T-helper 2 cell treated with Interferon-gamma antibody and Interleukin-4, amounts not matched to agents 100 ng/mL and 5 ng/mL, for 36 hours (primary cell): ENCODE data around the gene TPO. TPM values are rescaled to one million over a fixed set of nuclear protein-coding genes. Genes with fewer than 3 reads are reported as not detected.
"Not testable (repeated sequence)": the region's sequence is repeated elsewhere in the genome, so short reads cannot be mapped to it uniquely, and the experiment has no call there.

Source experiments
- intact Hi-C: fragments of 100-400 bp; cut with micrococcal nuclease; formaldehyde crosslinking; loops from one replicate; pipeline ENCODE4 v1.15.1; 2023
- total RNA-seq: library from RNA; stranded (reverse); gene quantifications from 2 replicates; pipeline ENCODE4 v1.2.3, GENCODE V29; 2022

TPO gene
- total RNA-seq, 1 donor from 2014 or later, result 1.2 TPM

DNA sequence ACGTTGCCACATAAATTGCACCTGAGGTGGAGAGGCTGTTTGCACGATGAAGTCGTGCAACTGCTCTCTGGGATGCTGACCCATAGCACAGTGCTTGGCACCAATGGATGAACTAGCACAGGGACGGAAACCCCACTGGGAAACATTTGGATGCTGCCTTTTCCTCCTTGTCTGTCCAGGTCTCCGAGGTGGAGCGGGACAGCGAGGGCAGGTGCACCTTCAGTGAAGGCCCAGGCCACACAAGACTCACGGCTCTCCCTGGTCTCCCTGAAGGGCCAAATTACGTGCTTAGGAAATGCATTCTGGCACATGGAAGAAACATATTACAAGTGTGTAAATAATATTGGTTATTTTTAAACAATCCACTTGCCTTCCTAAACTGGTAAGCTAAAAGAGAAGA is 70.3 kb downstream of the TPO start:
- intact Hi-C loops, result no loop called here

DNA sequence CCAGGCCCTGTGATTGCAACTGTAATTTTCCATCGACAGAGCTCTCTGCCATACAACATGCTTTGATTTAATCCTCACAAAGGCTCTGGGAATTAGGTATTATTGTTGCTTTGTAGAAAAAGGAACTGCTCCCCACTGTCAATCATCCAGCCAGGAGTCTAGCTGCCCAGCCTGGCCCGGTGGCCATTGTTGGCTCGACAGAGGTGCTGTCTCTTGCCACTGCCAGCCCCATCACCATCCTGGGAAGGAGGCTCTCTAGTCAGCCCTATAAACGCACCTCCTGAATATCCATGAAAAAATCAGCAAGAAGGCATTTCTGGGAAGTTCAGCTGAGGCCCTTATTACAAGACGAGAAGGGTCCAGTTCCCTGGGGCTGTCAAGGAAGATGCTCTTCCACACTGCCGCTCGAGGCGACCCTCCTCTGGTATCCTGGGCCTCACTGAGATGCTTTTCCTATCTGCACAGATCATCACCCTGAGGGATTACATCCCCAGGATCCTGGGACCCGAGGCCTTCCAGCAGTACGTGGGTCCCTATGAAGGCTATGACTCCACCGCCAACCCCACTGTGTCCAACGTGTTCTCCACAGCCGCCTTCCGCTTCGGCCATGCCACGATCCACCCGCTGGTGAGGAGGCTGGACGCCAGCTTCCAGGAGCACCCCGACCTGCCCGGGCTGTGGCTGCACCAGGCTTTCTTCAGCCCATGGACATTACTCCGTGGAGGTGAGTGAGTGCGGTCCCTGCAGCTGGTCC is 71.0 kb downstream of the TPO start:
- intact Hi-C loops, result no loop called here

DNA sequence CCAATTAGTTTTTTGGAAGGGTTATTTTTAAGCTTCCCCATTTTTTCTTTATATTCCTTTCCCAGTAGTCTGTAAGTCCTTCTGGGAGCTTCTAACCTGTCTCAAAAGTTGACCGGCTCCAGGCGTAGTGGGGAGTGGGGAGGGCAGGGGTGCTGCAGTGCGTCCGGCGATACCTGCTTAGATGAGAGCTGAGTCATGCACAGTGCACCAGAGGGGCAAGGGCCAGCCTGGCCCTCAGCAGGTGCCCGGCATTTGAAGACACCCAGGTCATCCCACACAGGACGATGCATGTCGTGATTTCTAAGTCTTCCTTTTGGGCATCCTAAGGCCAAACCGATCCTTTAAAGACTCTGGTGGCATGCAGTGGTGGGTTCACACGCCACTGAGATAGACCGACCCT is 73.4 kb downstream of the TPO start:
- intact Hi-C loops, result no loop called here

DNA sequence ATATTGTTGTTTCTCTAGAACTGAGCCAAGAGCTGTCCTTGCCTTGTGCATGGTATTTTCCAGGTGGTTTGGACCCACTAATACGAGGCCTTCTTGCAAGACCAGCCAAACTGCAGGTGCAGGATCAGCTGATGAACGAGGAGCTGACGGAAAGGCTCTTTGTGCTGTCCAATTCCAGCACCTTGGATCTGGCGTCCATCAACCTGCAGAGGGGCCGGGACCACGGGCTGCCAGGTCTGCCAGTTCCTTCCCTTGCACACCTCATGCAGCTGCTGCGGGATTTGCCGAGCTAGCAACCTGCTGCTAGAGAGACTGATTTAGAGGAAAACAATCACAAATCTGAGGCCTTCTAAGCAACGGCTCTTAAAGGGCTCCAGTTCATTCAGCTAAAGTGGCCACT is 74.5 kb downstream of the TPO start:
- intact Hi-C loops, result no loop called here

DNA sequence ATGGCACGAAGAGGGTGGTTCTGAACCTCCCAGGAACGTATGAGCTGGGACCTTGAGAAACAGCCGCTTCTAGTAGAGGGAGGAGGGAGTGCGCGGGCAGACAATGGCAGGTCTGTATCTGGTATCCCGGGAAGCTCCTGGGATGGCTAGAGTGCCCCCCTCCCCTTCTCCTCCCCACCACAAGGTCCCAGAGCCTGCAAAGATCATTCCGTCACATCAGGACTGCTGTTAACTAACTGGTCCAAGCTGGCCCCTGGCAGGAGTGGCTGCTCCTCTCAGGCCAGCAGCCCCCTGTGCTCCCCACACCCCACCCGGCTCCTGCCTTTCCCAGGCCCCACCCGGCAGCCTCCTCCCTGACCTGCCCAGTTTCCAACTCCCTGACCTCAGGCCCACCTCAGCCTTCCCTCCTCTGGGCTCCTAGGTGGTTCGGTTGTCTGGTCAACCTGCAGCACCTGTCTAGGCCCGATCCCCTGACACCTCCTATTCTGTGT is 75.0 kb downstream of the TPO start:
- intact Hi-C loops, result no loop called here

DNA sequence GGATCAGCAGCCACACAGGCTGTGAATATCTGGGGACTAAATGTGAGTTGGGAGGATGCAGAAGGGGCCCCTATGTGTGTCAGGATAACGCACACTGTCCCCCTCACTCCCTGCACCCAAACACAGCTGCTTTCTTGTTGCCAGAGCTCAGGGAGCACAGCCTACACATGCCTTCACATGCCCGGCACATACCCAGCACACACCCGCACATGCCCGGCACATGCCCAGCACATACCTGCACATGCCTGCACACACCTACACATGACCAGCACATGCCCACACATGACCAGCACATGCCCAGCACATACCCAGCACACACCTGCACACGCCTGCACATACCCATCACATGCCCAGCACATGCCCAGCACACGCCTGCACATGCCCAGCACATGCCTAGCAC is 75.6 kb downstream of the TPO start:
- intact Hi-C loops, result no loop called here

DNA sequence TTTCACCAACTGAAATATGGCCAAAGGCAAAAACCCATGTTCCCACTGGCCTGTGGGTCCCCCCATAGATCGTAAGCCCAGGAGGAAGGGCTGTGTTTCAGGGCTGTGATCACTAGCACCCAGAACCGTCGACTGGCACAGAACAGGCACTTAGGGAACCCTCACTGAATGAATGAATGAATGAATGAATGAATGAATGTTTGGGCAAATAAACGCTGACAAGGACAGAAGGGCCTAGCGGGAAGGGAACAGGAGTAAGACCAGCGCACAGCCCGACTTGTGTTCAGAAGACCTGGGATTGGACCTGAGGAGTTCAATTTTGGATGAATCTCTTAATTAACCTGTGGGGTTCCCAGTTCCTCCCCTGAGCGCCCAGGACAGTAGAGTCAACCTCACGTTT is 76.2 kb downstream of the TPO start:
- intact Hi-C loops, result no loop called here

DNA sequence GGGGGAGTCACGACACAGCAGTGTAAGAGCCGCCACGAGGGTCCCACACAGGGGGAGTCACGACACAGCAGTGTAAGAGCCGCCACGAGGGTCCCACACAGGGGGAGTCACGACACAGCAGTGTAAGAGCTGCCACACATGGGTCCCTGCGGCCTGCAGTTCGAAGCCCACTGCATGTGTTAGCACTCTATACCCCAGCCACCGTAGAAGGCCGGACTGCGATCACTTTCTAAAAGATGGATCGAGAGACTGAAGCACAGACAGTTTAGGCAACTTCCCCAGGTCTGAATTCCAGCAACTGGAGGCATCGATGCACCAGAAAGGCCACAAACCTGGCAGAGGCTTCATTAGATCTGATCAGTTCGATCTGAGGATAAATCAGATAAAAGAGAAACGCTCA is 77.1 kb downstream of the TPO start:
- intact Hi-C loops, result not testable (repeated sequence)

DNA sequence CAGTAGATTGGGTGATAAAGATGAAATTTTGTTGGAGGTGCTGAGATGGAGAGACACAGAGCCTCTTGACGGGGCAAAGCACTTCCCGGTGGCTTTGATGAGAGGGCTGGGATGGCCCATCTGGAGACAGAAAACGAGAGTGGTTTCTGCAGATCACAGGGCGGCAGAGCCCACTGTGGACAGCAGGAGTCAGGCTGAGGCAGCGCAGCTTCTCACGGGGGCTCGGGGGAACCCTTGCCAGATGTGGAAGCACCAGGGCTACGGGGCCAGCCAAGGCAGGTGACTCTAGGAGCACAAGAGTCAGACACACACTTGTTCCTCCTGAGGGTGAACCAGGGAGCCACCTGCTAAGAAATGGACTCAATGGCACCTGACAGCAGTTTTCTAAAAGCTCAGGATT is 78.5 kb downstream of the TPO start:
- intact Hi-C loops, result no loop called here

DNA sequence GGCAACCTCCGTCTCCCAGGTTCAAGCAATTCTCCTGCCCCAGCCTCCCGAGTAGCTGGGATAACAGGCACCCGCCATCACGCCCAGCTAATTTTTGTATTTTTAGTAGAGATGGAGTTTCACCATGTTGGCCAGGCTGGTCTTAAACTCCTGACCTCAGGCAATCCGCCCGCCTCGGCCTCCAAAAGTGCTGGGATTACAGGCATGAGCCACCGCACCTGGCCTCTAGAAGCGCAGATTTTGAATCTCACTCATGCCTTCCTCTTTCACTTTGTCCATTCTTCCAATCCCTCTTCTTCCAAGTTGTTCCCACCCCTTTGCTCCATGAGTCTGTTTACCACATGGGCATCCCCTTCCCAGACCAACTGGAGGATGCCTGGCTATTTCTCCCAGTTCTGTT is 79.0 kb downstream of the TPO start:
- intact Hi-C loops, result not testable (repeated sequence)

DNA sequence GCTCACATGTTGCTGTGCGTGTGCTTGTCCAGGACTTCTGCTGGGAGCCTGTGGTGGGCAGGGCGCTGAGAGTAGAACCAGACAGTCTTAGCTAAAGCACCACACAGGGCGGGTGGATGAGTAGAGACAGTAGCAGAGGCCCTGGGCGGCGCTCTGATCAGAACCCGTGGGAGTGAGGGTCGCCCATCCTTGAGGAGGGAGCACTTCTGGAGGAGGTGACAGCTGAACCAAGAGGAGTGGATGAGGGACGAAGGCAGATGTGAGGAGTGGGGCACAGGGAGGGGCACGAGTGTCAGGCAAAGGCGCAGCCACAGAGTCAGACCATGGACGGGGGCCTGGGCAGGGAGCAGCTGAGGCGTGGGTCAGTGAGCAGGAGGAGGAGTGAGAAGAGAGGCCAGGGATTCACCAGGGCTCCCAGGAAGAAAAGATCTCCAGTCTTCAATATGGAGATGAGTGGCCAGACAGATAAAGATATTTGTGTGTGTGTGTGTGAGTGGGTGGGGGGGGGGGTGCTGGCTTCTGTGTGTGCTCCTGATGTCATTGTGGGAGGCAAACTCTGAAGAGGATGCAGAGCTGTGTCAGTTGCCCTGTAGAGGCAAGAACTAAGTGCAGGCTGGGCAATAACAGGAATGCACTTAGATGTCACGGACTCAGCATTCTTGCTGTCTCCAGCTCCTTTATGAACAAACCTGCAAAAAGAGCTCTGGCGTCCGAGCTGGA is 79.6 kb downstream of the TPO start:
- intact Hi-C loops, result no loop called here

DNA sequence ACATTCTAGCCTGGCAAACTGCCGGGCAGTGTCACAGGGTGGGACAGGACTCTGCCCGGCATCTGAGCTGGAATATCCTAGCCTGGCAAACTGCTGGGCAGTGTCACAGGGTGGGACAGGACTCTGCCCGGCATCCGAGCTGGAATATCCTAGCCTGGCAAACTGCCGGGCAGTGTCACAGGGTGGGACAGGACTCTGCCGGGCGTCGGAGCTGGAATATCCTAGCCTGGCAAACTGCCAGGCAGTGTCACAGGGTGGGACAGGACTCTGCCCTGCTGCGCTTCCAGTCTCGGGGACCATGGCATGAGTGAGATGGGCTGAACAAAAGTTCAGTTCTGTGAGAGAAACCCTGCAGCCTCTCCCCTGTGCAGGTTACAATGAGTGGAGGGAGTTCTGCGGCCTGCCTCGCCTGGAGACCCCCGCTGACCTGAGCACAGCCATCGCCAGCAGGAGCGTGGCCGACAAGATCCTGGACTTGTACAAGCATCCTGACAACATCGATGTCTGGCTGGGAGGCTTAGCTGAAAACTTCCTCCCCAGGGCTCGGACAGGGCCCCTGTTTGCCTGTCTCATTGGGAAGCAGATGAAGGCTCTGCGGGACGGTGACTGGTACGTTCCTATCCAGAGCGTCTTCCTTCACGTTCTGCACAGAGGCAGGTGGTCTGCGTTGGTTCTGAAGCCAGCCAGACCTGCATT is 80.3 kb downstream of the TPO start:
- intact Hi-C loops, result no loop called here

DNA sequence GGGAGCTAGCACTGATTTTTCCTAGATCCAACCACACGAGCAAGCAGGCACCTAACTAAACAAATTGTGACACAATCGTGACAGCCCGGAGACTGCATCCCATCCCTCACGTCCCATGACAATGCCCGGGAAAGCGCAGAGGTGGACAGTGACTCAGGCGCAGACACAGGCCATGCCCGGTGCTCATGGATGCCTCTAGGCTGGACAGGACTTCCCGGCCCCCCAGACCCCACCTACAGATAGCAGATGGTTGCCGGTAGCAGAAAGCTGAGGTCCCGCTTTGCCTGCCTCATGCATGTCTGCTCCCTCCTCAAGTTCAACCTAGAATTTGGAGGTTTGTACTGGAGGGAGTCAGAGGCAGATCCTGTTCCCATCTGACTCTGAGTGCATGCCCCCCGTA is 81.0 kb downstream of the TPO start:
- intact Hi-C loops, result no loop called here

DNA sequence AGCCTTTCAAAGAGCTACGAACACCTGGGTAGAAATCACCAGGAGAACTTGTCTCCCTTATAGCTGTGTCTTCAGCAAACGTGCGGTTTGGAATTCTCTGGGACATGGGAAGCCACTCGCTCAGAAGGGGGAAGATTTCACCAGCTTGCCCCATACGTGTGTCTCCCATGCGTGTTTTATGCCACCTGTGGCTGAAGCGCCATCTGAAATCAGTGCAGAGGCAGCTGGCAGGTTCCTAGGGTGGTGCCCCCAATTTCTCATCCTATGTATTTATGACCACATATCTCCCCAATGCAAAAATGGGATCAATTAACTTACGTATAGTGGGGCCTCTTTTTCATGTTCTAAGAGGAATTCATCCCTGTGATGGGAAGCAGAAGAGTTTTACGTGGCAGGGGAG is 81.6 kb downstream of the TPO start:
- intact Hi-C loops, result no loop called here

DNA sequence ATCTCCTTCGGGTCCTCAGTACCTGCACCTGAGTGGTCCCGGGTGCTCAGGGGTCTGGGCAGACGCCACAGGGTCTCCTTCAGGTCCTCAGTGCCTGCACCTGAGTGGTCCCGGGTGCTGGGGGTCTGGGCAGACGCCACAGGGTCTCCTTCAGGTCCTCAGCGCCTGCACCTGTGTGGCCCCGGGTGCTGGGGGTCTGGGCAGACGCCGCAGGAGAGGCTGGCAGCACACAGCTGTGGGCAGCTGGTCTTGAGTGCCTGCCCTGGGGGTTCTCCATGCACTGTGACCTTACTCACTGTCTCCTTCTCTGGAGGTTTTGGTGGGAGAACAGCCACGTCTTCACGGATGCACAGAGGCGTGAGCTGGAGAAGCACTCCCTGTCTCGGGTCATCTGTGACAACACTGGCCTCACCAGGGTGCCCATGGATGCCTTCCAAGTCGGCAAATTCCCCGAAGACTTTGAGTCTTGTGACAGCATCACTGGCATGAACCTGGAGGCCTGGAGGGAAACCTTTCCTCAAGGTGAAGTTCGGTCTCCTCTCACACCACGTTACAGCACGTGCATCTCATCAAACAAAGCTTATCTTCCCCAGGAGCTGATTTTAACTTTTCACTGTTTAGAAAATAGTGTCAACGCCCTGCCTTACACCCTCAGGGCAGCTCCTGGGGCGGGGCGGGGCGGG is 82.6 kb downstream of the TPO start:
- intact Hi-C loops, result no loop called here

DNA sequence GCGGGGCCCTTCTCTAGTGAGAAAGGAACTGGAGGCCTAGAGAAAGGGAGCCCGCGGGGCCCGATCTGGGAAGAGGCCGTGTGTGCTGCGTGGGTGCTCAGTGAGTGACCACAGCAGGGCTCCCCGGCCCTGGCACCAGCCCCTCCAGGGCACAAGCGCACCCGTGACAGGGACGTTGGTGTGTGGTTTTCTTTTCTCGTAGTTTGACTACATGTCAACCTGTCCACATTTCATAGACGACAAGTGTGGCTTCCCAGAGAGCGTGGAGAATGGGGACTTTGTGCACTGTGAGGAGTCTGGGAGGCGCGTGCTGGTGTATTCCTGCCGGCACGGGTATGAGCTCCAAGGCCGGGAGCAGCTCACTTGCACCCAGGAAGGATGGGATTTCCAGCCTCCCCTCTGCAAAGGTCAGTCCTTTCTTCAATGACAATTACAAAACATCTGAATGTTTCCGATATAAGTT is 83.1 kb downstream of the TPO start:
- intact Hi-C loops, result no loop called here

DNA sequence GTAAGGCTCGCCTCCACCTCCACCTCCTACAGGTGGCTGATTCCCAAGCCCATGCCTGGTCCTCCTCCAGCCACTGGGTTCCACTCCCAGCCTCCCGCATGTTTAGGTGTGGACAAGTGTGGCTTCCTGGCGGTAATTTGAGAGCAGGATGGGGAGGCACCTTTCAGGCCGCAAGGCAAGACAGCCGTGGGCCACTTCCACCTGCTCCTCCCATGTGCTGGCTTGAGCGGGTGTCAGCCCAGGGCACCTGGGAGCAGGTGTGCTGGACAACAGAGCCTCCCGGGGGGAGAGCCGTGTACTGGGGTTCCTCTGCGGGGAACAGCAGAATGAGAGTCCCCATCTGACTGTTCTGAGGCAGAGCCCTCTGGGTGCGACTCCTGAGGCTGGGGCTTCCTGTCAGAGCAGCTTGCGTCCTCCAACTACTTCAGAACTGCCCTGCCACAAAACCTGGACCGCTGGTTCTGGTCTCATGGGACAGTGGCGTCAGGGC is 83.9 kb downstream of the TPO start:
- intact Hi-C loops, result no loop called here

DNA sequence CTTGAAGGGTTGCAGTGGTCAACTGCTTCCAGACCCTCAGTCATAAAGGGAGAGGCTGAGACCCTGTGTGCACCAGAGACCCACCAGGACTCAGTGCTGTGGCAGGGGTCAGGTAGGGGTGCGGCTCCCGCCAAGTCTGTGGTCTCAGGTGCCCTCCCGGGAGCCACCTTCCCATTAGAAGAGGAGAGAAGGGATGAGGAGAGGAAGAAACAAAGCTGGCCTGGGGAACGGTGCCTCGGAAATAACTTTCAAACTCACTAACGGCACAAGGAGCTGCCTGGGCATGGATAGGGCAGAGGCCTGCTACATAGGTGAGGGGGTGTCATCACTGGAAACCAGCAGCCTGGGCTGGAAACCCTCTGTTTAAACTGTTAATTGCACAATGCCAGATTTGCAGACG is 84.9 kb downstream of the TPO start:
- intact Hi-C loops, result no loop called here

DNA sequence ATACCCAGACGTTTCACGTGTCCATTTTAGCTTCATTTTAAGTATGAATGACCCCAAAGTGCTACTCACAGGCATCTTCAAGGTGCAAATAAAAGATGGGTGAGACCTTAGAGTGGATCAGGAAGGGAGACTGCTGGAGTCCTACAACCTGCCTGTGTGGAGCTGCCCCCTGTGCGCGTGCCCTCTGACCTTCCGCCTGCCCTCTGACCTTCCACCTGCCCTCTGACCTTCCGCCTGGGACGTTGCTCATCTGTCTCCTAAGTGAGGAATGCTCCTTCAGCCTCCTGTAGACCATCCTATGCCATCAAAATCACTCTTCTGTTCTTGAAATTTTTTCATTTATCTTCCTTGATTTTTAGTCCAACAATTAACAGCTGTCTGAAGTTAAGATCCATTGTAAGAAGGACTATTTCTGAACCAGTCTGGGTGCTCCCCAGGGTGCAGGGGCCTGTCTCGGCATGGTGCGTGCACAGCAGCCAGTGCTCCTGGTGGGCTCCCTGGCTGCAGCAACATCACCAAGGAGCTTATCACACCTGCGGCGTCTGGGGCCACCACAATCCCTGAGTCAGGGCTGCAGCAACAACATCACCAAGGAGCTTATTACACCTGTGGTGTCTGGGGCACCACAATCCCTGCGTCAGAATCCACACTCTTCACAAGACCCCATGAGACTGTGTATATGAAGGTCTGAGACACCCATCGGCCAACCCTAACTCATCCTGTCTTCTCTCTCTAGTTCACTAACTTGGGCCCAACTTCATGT is 86.0 kb downstream of the TPO start:
- intact Hi-C loops, result no loop called here

DNA sequence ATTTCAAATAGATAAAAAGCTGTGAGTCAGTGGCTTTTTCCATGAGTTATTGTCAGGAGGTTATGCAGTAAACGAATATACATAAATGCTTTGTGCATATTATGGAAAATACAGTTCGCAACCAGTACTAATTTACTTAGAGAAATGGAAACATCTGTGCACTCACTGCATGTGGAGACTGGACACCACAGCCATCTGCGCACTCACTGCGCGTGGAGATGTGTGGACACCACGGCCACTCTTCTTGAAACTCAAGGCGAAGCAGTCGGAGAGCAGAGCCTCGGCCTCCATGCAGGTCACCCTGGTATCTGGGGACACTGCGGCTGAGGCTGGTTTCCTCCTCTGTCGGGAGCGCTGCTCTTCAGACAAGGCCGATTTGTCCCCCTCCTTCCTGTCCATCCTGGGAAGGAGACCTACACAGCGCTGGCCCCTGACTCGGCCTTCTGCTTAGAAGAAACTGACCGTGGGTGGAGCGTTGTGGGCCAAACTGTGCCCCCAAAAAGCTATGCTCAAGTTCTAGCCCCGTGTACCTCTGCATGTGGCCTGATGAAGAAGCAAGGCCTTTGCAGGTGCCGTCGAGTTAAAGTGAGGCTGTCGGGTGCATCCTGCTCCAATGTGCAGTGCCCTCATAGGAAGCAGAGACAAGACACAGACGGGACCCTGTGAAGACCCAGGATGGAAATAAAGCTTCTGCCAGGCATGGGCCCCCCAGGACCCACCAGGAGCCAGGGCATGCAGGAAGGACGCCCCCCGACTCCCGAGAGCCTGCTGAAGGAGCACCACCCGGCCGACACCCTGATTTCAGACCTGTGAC is 88.0 kb downstream of the TPO start:
- intact Hi-C loops, result no loop called here
